Ovary (tissue), 3 donors: ENCODE measurements around the gene RPGRIP1L.

Source experiments
- POLR2A ChIP-seq: fragments of 450-650 bp; IDR thresholded peaks from one replicate; pipeline ENCODE4 v1.6.1; 2017; ENCODE audit warnings: antibody characterized with exemption, mild to moderate bottlenecking, moderate library complexity
- TF ChIP-seq, protein P1 (sequence below), 3 donors: fragments of 450-650 bp in 2 of 3; fragments of 200-600 bp in 1 of 3; IDR thresholded peaks; one replicate each; pipeline versions ENCODE4 v1.5.1 to v1.8.0; 2016 to 2022; ENCODE audit warnings: antibody characterized with exemption in 3 of 3, mild to moderate bottlenecking in 1 of 3
- donor health status: DM: no; HTN: no; CAD: no.

DNA sequence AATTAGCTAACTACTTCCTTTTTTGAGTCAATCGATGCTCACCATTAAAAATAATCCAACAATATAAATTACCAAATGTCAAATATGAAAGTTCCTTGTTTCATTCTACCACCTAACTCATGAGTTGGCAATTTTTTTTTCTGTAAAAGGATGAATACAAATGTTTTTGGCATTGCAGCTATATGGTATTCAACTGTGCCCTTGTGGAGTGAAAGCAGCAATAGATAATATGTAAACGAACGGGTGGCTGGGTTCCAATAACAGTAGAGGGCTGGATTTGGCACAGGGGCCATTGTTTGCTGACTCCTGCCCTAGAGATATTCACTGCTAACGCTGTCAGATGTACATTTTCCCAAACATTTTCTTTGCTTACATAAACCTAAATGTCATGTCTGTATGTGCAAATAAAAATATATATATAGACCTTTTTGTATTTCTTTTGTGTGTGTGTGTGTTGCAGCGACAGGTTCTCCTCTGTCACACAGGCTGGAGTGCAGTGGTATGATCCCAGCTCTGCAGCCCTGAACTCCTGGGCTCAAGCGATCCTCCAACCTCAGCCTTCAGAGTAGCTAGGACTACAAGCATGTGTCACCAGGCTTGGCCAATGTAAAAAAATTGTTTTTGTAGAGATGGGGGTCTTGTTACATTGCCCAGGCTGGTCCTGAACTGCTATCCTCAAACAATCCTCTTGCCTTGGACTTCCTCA lies 73.9 kb downstream of the RPGRIP1L start:
- TF ChIP-seq, protein P1, sequence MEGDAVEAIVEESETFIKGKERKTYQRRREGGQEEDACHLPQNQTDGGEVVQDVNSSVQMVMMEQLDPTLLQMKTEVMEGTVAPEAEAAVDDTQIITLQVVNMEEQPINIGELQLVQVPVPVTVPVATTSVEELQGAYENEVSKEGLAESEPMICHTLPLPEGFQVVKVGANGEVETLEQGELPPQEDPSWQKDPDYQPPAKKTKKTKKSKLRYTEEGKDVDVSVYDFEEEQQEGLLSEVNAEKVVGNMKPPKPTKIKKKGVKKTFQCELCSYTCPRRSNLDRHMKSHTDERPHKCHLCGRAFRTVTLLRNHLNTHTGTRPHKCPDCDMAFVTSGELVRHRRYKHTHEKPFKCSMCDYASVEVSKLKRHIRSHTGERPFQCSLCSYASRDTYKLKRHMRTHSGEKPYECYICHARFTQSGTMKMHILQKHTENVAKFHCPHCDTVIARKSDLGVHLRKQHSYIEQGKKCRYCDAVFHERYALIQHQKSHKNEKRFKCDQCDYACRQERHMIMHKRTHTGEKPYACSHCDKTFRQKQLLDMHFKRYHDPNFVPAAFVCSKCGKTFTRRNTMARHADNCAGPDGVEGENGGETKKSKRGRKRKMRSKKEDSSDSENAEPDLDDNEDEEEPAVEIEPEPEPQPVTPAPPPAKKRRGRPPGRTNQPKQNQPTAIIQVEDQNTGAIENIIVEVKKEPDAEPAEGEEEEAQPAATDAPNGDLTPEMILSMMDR (IDR thresholded peaks at IDR 0.05), result no peak
- no peak for TF ChIP-seq POLR2A
